T-cell (primary cell): ENCODE results near the gene ULK4. TPM values are rescaled to one million over a fixed set of nuclear protein-coding genes. Genes with fewer than 3 reads are reported as not detected.

Experiments
- ATAC-seq, 4 experiments: fragments of 200-7000 bp in 3 of 4; fragments of 150-1000 bp in 1 of 4; cut with Tn5 transposase; replicated peaks in 1 of 4; 1 replicate in 3 of 4; 2 replicates in 1 of 4; pipeline ENCODE4 v1.10.0; 2021; ENCODE audit warnings: moderate library complexity in 3 of 4, mild to moderate bottlenecking in 2 of 4, moderate number of reproducible peaks in 1 of 4
- CTCF ChIA-PET, 2 donors: fragments of 300-600 bp; sonication (Branson Sonifier 250); formaldehyde crosslinking; loops; one replicate each; lab custom pipeline; 2022; ENCODE audit warnings: antibody characterized with exemption in 2 of 2; lab: Charles Lee
- POLR2A ChIA-PET, 2 donors: fragments of 300-600 bp; sonication (Branson Sonifier 250); formaldehyde crosslinking; loops; one replicate each; lab custom pipeline; 2022; ENCODE audit warnings: antibody characterized with exemption in 2 of 2; lab: Charles Lee
- DNase-seq, 35 experiments: peaks; one replicate each; pipeline versions ENCODE4 v3.0.0 to v3.0.0-alpha.2; 2013 to 2023
- H3K27ac ChIP-seq: one replicate; pipeline ENCODE4 v1.5.1; 2013; ENCODE audit warnings: low read length
- H3K27me3 ChIP-seq, 2 experiments: replicated peaks in 1 of 2; 1 replicate in 1 of 2; 2 replicates in 1 of 2; pipeline versions ENCODE4 v1.6.1 to v1.7.0; 2013; ENCODE audit warnings: low read length in 1 of 2, mixed read lengths in 1 of 2; ENCODE audit not compliant: control insufficient read depth in 2 of 2, insufficient read depth in 2 of 2; ENCODE audit errors: extremely low read depth in 1 of 2
- H3K36me3 ChIP-seq, 2 donors: 1 replicate in 1 of 2; 2 replicates in 1 of 2; pipeline versions ENCODE4 v1.6.1 to v1.7.0; 2013; ENCODE audit warnings: low read length in 1 of 2; ENCODE audit not compliant: control insufficient read depth in 2 of 2, insufficient read depth in 1 of 2; ENCODE audit errors: extremely low read depth in 1 of 2
- H3K4me1 ChIP-seq, 2 experiments: 1 replicate in 1 of 2; 2 replicates in 1 of 2; pipeline versions ENCODE4 v1.6.1 to v1.7.0; 2013; ENCODE audit warnings: low read length in 2 of 2, mixed read lengths in 1 of 2; ENCODE audit not compliant: insufficient read depth in 2 of 2, control insufficient read depth in 1 of 2; ENCODE audit errors: extremely low read depth in 1 of 2
- H3K4me3 ChIP-seq, 2 donors: 1 replicate in 1 of 2; 2 replicates in 1 of 2; pipeline versions ENCODE4 v1.5.1 to v1.7.0; 2013; ENCODE audit warnings: mild to moderate bottlenecking in 2 of 2, low read length in 1 of 2, moderate library complexity in 1 of 2; ENCODE audit not compliant: control insufficient read depth in 1 of 2; ENCODE audit errors: extremely low read depth in 1 of 2
- H3K9me3 ChIP-seq: 2 replicates; pipeline ENCODE4 v1.7.0; 2013
- H3K27ac Mint-ChIP-seq, 2 donors: one replicate each; pipeline ENCODE4 v1.8.0; 2020 to 2021; ENCODE audit warnings: mild to moderate bottlenecking in 2 of 2, mixed read lengths in 2 of 2
- H3K27me3 Mint-ChIP-seq, 2 donors: one replicate each; pipeline ENCODE4 v1.8.0; 2021 to 2022; ENCODE audit warnings: mixed read lengths in 2 of 2
- H3K36me3 Mint-ChIP-seq: one replicate; pipeline ENCODE4 v1.8.0; 2021; ENCODE audit warnings: mixed read lengths
- H3K4me1 Mint-ChIP-seq, 3 donors: one replicate each; pipeline ENCODE4 v1.8.0; 2020 to 2022; ENCODE audit warnings: mixed read lengths in 3 of 3, mild to moderate bottlenecking in 1 of 3
- H3K4me3 Mint-ChIP-seq, 3 donors: one replicate each; pipeline ENCODE4 v1.8.0; 2020 to 2022; ENCODE audit warnings: mild to moderate bottlenecking in 3 of 3, mixed read lengths in 3 of 3, moderate library complexity in 3 of 3
- H3K9me3 Mint-ChIP-seq, 3 donors: one replicate each; pipeline ENCODE4 v1.8.0; 2020 to 2022; ENCODE audit warnings: mixed read lengths in 3 of 3
- WGBS: methylation state at CpG from one replicate; pipeline ENCODE4 v1.1.5; 2013; ENCODE audit warnings: missing lambda C conversion rate; ENCODE audit not compliant: insufficient coverage; 5-methylcytosine and 5-hydroxymethylcytosine counted together
- total RNA-seq, 35 experiments: library from RNA in 6 of 35; stranded (reverse) in 6 of 35; fragments of 120-200 nt in 1 of 35; gene quantifications; one replicate each; pipeline versions ENCODE4 v1.2.1 to v1.2.4 and lab custom pipeline; 2013 to 2026

Gene ULK4
- total RNA-seq, 5 donors from 2014 or later (not counting 1 experiment from before 2014, with no cell fraction given) = 17.5 to 28.2 (median 19.7) TPM

DNA sequence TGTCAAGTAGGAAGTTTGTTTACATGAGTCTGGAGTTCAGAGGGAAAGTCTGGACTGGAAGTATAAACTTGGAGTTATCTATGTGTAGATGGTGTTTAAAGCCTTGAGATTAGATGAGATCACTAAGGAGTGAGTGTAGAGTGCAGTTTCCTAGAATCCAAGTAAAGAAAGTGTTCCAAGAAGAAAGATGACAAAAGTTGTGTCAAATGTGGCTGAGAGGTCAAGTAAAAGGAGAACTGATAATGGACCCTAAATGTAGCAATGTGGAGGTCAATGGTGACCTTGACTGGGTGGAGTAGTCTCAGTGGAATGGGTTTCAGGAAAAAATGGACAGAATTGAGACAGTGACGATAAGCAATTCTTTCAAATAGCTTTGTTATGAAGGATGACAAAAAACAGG is 39.9 kb upstream of the ULK4 start:
- no peak overlapping the region for H3K27ac ChIP-seq
- H3K27ac Mint-ChIP-seq = no peak overlapping the region
- ChIA-PET POLR2A (no interaction called here), CTCF (no interaction called here)
- no peaks in the 10 kb centered on the region for H3K27me3 ChIP-seq
- H3K4me1 ChIP-seq = no peaks in the 10 kb centered on the region
- DNase-seq (no peak), ATAC-seq (no peak)
- H3K4me3 Mint-ChIP-seq = no peak overlapping the region
- H3K27me3 Mint-ChIP-seq = no peaks in the 10 kb centered on the region
- H3K9me3 Mint-ChIP-seq = peaks cover 0 to 5% (median 4%) of the 10 kb centered on the region in 3 donors
- no peaks in the 10 kb centered on the region for H3K36me3 Mint-ChIP-seq
- H3K4me3 ChIP-seq = no peak overlapping the region
- no peaks in the 10 kb centered on the region for H3K4me1 Mint-ChIP-seq
- H3K9me3 ChIP-seq = no peaks in the 10 kb centered on the region
- no CpG with 5 or more reads among the region's 1 CpG for WGBS
- no peaks in the 10 kb centered on the region for H3K36me3 ChIP-seq

DNA sequence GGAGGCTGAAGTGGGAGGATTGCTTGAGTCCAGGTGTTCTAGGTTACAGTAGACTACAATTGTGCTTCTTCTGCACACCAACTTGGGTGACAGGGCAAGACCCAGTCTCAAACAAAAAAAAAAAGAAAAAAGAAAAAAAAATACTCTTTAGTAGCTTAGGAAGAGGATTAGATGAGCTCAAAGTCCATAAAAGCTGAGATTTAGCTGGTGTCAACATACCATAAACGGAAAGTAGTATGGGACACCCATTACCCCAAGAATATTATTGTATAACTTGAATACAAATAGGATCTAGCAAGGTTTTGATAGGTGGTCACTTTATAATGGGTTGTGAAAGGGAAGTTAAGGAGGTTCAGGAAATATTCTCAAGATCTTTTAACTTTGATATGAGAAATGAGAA is 38.0 kb upstream of the ULK4 start:
- Histone ChIP-seq H3K4me3 (no peak overlapping the region), H3K9me3 (no peaks in the 10 kb centered on the region), H3K4me1 (no peaks in the 10 kb centered on the region), H3K27me3 (no peaks in the 10 kb centered on the region), H3K36me3 (no peaks in the 10 kb centered on the region), H3K27ac (no peak overlapping the region)
- no peaks in the 10 kb centered on the region for H3K27me3 Mint-ChIP-seq
- POLR2A ChIA-PET = no interaction called here
- no peak for ATAC-seq
- H3K4me3 Mint-ChIP-seq = no peak overlapping the region
- no CpG with 5 or more reads among the region's 1 CpG for WGBS
- peaks cover 0 to 5% (median 4%) of the 10 kb centered on the region in 3 donors for H3K9me3 Mint-ChIP-seq
- no peak for DNase-seq
- no peaks in the 10 kb centered on the region for H3K36me3 Mint-ChIP-seq
- no peaks in the 10 kb centered on the region for H3K4me1 Mint-ChIP-seq
- no peak overlapping the region for H3K27ac Mint-ChIP-seq
- CTCF ChIA-PET = interaction anchor here in 1 of 2 donors (0.6 to 0.8 kb wide), 2 partner anchors 10 to 550 kb away, joined by 3 to 5 read pairs; no protein-coding TSS in a partner anchor

- CTCF ChIA-PET = interaction anchor here in 1 of 2 donors (1.5 kb wide), 1 partner anchor 102 kb away, joined by 4 read pairs; no protein-coding TSS in a partner anchor
- WGBS = 90% methylated on average over 2 of the region's 6 CpGs
- no peak overlapping the region for H3K27ac Mint-ChIP-seq
These were observed 36.0 kb upstream of the ULK4 start for GRCh38 chr3:41997702-41998550.

DNA sequence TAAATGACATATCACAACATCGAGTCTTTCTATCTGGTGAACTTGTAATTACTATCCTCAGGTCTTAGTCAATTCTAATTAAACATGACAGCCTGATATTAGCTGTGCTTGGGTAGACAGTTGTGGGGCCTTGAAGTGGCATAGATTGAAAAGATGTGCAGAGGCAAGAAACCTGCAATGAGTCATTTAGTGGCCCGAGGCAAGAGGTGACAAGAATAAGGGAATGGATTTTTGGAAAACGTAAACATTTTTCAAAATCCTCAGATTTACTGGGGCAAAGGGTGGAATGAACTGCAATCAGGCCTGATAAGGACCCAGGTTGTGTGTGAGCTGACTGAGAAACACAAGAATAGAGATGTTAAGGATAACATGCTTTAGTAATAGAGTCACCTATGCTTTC is 29.5 kb upstream of the ULK4 start:
- CTCF ChIA-PET = no interaction called here
- Mint-ChIP-seq H3K4me1 (no peaks in the 10 kb centered on the region), H3K27ac (no peak overlapping the region), H3K4me3 (no peak overlapping the region), H3K36me3 (no peaks in the 10 kb centered on the region), H3K27me3 (peaks cover 0 to 4% of the 10 kb centered on the region in 2 donors), H3K9me3 (no peaks in the 10 kb centered on the region)
- H3K4me3 ChIP-seq = no peak overlapping the region
- POLR2A ChIA-PET = no interaction called here
- 60% methylated on average over 1 of the region's 3 CpGs for WGBS
- ATAC-seq (no peak), DNase-seq (no peak)
- H3K9me3 ChIP-seq = no peaks in the 10 kb centered on the region
- H3K27ac ChIP-seq = no peak overlapping the region
- no peaks in the 10 kb centered on the region for H3K36me3 ChIP-seq
- H3K27me3 ChIP-seq = peaks cover 0 to 5% of the 10 kb centered on the region in 2 experiments
- H3K4me1 ChIP-seq = no peaks in the 10 kb centered on the region

More at GRCh38 chr3:41997702-41998550, 36.0 kb upstream of the ULK4 start:
- Histone ChIP-seq H3K9me3 (no peaks in the 10 kb centered on the region), H3K4me1 (no peaks in the 10 kb centered on the region), H3K27me3 (no peaks in the 10 kb centered on the region), H3K4me3 (no peak overlapping the region), H3K27ac (no peak overlapping the region), H3K36me3 (no peaks in the 10 kb centered on the region)
- Mint-ChIP-seq H3K27me3 (peaks cover 0 to 4% of the 10 kb centered on the region in 2 donors), H3K36me3 (no peaks in the 10 kb centered on the region), H3K4me3 (no peak overlapping the region), H3K9me3 (peaks cover 0 to 5% (median 4%) of the 10 kb centered on the region in 3 donors), H3K4me1 (no peaks in the 10 kb centered on the region)
- DNase-seq (peak in 2 of 35 experiments; percentile 7 to 15), ATAC-seq (no peak)
- POLR2A ChIA-PET = interaction anchor here in 1 of 2 donors (0.5 to 0.6 kb wide), 2 partner anchors 11 to 258 kb away, joined by 3 read pairs; no protein-coding TSS in a partner anchor

DNA sequence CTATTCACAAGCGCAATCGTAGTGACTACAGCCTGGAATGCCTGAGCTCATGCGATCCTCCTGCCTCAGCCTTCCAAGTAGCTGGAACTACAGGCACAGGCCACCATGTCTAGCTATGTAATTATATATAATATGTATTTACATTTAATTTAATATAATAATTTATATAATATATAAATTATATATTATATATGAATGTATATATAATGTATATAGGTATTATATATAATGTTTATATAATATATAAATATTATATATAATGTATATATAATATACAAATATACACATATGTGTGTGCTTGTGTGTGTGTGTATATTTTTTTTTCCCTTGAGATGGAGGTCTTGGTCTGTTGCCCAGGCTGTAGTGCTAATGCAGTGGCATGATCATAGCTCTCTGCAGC is 27.6 kb upstream of the ULK4 start:
- no CpG with 5 or more reads among the region's 3 CpGs for WGBS
- Mint-ChIP-seq H3K4me1 (no peaks in the 10 kb centered on the region), H3K4me3 (no peak overlapping the region), H3K9me3 (no peaks in the 10 kb centered on the region), H3K27ac (no peak overlapping the region), H3K36me3 (no peaks in the 10 kb centered on the region), H3K27me3 (peaks cover 0 to 2% of the 10 kb centered on the region in 2 donors)
- Histone ChIP-seq H3K36me3 (no peaks in the 10 kb centered on the region), H3K4me1 (no peaks in the 10 kb centered on the region), H3K9me3 (no peaks in the 10 kb centered on the region), H3K4me3 (no peak overlapping the region), H3K27ac (no peak overlapping the region), H3K27me3 (peaks cover 0 to 5% of the 10 kb centered on the region in 2 experiments)
- no peak for ATAC-seq
- POLR2A ChIA-PET = interaction anchor here in 1 of 2 donors (0.6 kb wide), 1 partner anchor 32 kb away, joined by 4 read pairs; no protein-coding TSS in a partner anchor
- no peak for DNase-seq
- CTCF ChIA-PET = interaction anchor here (1.1 to 1.2 kb wide), 2 partner anchors 10 to 53 kb away, joined by 5 to 6 read pairs; no protein-coding TSS in a partner anchor

DNA sequence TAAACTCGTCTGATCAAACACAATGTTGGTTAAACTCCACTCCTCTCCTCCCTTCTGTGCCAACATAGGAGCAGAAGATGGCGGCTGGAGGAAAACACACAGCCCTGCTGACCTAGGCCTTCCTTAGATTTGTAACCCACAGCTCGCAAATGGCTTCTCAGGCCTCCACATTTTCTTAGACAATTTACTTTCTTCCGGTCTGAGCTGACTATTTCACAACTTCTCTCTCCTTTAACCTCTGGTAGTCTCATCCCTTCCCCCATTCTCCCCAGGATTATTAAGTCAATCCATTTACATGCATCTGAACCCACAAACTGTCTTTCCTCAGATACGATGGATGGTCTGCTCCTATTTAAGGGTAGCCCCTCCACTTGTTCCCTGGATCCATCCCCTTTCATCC is 25.7 kb upstream of the ULK4 start:
- ATAC-seq (no peak), DNase-seq (no peak)
- Mint-ChIP-seq H3K4me1 (no peaks in the 10 kb centered on the region), H3K27me3 (no peaks in the 10 kb centered on the region), H3K9me3 (no peaks in the 10 kb centered on the region), H3K27ac (no peak overlapping the region), H3K4me3 (no peak overlapping the region), H3K36me3 (no peaks in the 10 kb centered on the region)
- ChIA-PET POLR2A (no interaction called here), CTCF (interaction anchor here in 1 of 2 donors (0.7 kb wide), 1 partner anchor 84 kb away, joined by 3 read pairs; no protein-coding TSS in a partner anchor)
- Histone ChIP-seq H3K27ac (no peak overlapping the region), H3K9me3 (no peaks in the 10 kb centered on the region), H3K36me3 (no peaks in the 10 kb centered on the region), H3K27me3 (peaks cover 0 to 5% of the 10 kb centered on the region in 2 experiments), H3K4me3 (no peak overlapping the region), H3K4me1 (no peaks in the 10 kb centered on the region)
- 91% methylated on average over 5 of the region's 5 CpGs for WGBS
